Cardiac septum (tissue), 1 donor: ENCODE data around the gene MYL12A. TPM values are rescaled to one million over a fixed set of nuclear protein-coding genes. Genes with fewer than 3 reads are reported as not detected.

Experiments used
- total RNA-seq: library from RNA; stranded (reverse); fragmentation: NEBNext Ultra II Directional; extraction: Animal tissue kit (Norgen Biotek cat#: 25700); gene quantifications from one replicate; pipeline ENCODE4 v1.2.1, GENCODE V29; 2021
- donor health status: DM: no; HTN: no; CAD: no.

Gene MYL12A
- total RNA-seq, 1 donor from 2014 or later, result 4,186 TPM

Other genes starting within 250 kb of the MYL12A start
- 9.3 TPM for gene LPIN2, start 234.7 kb upstream of the MYL12A start, total RNA-seq
- 878 TPM for gene MYOM1, start 27.8 kb upstream of the MYL12A start, total RNA-seq
- 228 TPM for gene MYL12B, start 14.3 kb downstream of the MYL12A start, total RNA-seq
- gene TGIF1, start 202.4 kb downstream of the MYL12A start, total RNA-seq, result 10.8 TPM